ENCODE results near the gene MTF2.

MTF2 gene

GRCh38 chr1:93148001-93148400 is 68.9 kb downstream of the MTF2 start:
- Histone ChIP-seq H3K9me3 (replicated peaks; ENCODE audit: insufficient read depth, low read length) (no peaks in the 10 kb centered on the region), H4K20me1 (ENCODE audit: insufficient read depth, low read length) (no peaks in the 10 kb centered on the region), H3K9ac (ENCODE audit: low read length) (no peak overlapping the region), H3K9me2 (replicated peaks; ENCODE audit: insufficient read depth, low read length) (no peaks in the 10 kb centered on the region), H3K4me3 (ENCODE audit: low read length) (no peak overlapping the region), H2AFZ (ENCODE audit: low read length) (no peak overlapping the region), H3K27me3 (replicated peaks; ENCODE audit: insufficient read depth, low read length) (no peaks in the 10 kb centered on the region), H3K36me3 (replicated peaks; ENCODE audit: insufficient read depth, low read length) (no peaks in the 10 kb centered on the region), H3K4me2 (ENCODE audit: low read depth, low read length) (no peak overlapping the region), H3K4me1 (ENCODE audit: low read length) (no peaks in the 10 kb centered on the region), H3K79me2 (ENCODE audit: low read length) (no peaks in the 10 kb centered on the region), H3F3A (ENCODE audit: insufficient read depth, low read length) (no peaks in the 10 kb centered on the region), H3K27ac (ENCODE audit: low read length) (no peak overlapping the region)
- TF ChIP-seq CTCF (IDR thresholded peaks at IDR 0.05; ENCODE audit: low read length): no peak
- no peak for DNase-seq

GRCh38 chr1:93150729-93151128 is 71.6 kb downstream of the MTF2 start:
- Histone ChIP-seq H3F3A (ENCODE audit: insufficient read depth, low read length) (no peaks in the 10 kb centered on the region), H3K9ac (ENCODE audit: low read length) (no peak overlapping the region), H3K4me1 (ENCODE audit: low read length) (no peaks in the 10 kb centered on the region), H3K27me3 (replicated peaks; ENCODE audit: insufficient read depth, low read length) (no peaks in the 10 kb centered on the region), H3K9me3 (replicated peaks; ENCODE audit: insufficient read depth, low read length) (no peaks in the 10 kb centered on the region), H3K27ac (ENCODE audit: low read length) (no peak overlapping the region), H3K4me2 (ENCODE audit: low read depth, low read length) (no peak overlapping the region), H3K79me2 (ENCODE audit: low read length) (no peaks in the 10 kb centered on the region), H3K4me3 (ENCODE audit: low read length) (no peak overlapping the region), H2AFZ (ENCODE audit: low read length) (no peak overlapping the region), H3K9me2 (replicated peaks; ENCODE audit: insufficient read depth, low read length) (no peaks in the 10 kb centered on the region), H3K36me3 (replicated peaks; ENCODE audit: insufficient read depth, low read length) (no peaks in the 10 kb centered on the region), H4K20me1 (ENCODE audit: insufficient read depth, low read length) (no peaks in the 10 kb centered on the region)
- DNase-seq: no peak
- no peak for TF ChIP-seq EZH2phosphoT487 (IDR thresholded peaks at IDR 0.05; ENCODE audit: low read length)
- no peak for TF ChIP-seq EZH2 (optimal IDR thresholded peaks at IDR 0.05; ENCODE audit: low read depth, low read length)
- no peak for TF ChIP-seq CTCF (IDR thresholded peaks at IDR 0.05; ENCODE audit: low read length)

GRCh38 chr1:93151474-93151873 is 72.4 kb downstream of the MTF2 start:
- no peaks in the 10 kb centered on the region for H3K79me2 ChIP-seq (ENCODE audit: low read length)
- H2AFZ ChIP-seq (ENCODE audit: low read length): no peak overlapping the region
- no peaks in the 10 kb centered on the region for H4K20me1 ChIP-seq (ENCODE audit: insufficient read depth, low read length)
- no peaks in the 10 kb centered on the region for H3K9me2 ChIP-seq (replicated peaks; ENCODE audit: insufficient read depth, low read length)
- no peak overlapping the region for H3K27ac ChIP-seq (ENCODE audit: low read length)
- no peak overlapping the region for H3K9ac ChIP-seq (ENCODE audit: low read length)
- H3K4me3 ChIP-seq (ENCODE audit: low read length): no peak overlapping the region
- H3K9me3 ChIP-seq (replicated peaks; ENCODE audit: insufficient read depth, low read length): no peaks in the 10 kb centered on the region
- no peak overlapping the region for H3K4me2 ChIP-seq (ENCODE audit: low read depth, low read length)
- no peaks in the 10 kb centered on the region; the same call in 1 of the 2 replicates for H3K36me3 ChIP-seq (replicated peaks; ENCODE audit: insufficient read depth, low read length)
- no peak for DNase-seq
- H3K27me3 ChIP-seq (replicated peaks; ENCODE audit: insufficient read depth, low read length): no peaks in the 10 kb centered on the region
- TF ChIP-seq EZH2 (optimal IDR thresholded peaks at IDR 0.05; ENCODE audit: low read depth, low read length) (no peak), CTCF (IDR thresholded peaks at IDR 0.05; ENCODE audit: low read length) (no peak), EZH2phosphoT487 (IDR thresholded peaks at IDR 0.05; ENCODE audit: low read length) (no peak)
- no peaks in the 10 kb centered on the region for H3F3A ChIP-seq (ENCODE audit: insufficient read depth, low read length)
- no peaks in the 10 kb centered on the region for H3K4me1 ChIP-seq (ENCODE audit: low read length)

All from MM.1S (cell line).